Activated CD4-positive, CD25-positive, alpha-beta regulatory T cell treated with anti-CD3 and anti-CD28 coated beads, Interleukin-2, amount 50 U/mL, for 16 hours (primary cell): ENCODE data around the gene ISM1.

Experiments
- DNase-seq: peaks from one replicate; pipeline ENCODE4 v3.0.0-alpha.2; 2020; ENCODE audit warnings: low read depth, low spot score

ISM1 gene

DNA sequence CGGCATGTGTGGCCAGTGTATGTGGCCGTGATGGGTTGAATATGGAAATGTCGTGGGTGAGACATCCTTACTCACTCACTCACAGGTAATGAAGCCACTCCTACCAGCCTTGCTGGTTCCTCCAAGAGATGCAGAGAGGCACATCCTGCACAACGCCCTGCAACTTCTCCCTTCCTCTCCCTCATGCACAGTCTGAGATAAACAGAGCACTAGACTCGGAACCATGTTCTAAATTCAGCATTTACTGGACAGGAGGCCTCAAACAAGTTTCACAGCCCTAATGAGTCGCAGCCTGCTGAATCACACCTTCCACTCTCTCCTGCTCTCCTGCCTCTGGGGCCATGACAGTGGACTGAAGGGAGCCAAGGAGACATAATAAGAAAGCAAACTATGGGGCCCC lies 91.2 kb downstream of the ISM1 start:
- no peak for DNase-seq

DNA sequence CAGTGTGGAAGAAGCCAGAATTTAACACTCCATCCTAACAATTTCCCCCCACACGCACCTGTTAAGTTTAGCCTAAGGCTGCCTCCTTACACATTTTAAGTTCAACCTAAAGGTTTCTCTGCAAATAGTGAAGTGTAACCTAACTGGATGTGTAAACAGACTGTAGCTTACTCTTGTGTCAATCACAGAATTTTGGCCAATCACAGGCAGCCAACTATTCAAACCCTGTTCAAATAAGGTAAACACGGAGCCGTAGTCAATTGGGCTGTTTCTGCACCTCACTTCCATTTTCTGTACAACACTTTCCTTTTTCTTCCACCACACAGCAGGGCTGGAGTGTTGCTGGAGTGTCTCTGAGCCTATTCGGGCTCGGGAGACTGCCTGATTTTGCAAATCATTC lies 92.1 kb downstream of the ISM1 start:
- DNase-seq, result no peak

DNA sequence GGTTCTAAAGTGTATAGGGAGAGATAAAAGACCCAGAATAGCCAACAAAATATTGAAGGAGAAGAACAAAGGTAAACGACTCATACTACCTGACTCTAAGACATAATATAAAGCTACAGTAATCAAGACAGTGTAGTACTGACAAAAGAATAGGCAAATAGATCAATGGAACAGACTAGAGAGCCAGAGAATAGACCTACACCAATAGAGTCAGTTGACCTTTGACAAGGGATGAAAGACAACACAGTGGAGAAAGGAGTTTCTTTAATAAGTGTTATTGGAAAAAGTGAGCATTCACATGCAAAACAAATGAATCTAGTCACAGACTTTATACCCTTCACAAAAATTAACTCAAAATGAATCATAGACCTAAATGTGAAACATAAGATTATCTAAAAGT lies 96.4 kb downstream of the ISM1 start:
- no peak for DNase-seq

DNA sequence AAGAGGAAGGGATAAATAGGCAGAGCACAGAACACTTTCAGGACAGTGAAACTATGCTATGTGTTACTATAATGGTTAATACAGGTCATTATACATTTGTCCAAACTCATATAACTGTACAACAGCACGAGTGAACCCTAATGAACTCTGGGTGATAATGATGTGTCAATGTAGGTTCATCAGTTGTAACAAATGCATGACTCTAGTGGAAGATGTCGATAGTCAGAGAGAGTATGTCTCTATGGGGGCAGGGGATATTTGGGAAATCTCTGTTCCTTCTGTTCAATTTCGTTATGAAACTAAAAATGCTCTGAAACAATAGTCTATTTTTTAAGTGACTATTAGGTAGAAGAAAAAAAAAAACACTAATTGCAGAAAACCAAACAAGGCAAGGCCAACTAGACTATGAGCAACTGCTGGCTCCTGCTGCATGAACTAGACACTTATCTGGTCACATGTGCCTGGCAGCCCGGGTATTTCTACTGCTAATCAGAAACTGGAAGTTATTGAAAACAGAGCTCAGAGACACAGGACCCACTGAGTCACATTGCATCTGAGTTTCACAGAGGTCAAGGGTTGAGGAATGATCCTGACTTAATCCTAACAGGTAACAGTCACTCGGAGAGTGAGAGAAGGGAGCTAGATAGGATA lies 97.9 kb downstream of the ISM1 start:
- no peak for DNase-seq

DNA sequence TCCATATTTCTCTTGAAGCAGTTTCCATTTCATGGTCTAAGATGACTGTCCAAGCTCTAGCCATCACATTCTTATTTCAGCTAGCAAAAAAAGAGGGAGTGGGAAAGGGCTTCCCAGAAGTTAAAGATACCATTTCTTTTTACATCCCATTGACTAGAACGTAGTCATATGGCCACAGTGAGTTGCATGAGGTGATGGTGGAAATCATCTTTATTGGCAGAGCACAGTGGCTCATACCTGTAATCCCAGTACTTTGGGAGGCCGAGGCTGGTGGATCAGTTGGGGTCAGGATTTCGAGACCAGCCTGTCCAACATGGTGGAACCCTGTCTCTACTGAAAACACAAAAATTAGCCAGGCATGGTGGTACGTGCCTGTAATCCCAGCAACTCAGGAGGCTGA lies 99.6 kb downstream of the ISM1 start:
- DNase-seq, result no peak

DNA sequence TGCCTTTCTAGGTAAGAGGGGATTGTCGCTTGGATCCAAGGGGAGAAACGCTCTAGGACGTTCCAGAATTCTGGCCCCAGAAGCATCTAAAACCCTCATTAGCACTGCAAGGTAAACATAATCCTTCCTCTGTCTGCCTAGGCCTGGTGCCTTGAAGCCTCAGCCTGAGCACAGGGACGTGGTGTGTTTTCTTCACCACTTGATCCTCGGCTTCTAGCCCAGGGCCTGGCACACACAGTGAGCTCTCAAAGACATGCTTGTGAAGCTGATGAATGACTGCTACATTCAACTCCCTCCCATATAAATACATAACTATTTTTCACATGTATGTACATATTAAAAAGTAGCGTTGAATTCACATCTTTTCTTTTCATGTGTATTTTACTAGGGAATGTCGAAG lies 100.3 kb downstream of the ISM1 start:
- no peak for DNase-seq

DNA sequence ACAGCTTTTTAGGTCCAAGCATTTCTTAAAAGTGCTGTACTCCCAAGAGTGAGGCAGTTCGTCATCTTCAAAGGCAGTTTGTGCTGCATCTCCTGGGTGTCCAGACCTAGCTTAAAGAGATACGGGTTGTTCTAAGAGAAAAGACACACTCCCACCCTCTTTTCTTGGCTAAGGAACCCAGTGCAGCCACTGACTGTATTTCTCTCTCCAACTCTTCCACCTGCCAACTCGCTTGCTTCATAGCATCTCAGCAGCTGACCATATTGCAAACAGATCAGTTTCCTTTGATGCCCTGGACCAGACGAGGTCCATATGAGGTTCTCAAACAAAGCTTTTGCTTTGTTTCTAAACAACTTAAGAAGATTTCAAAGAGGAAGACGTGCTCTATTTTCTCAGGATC lies 101.1 kb downstream of the ISM1 start:
- no peak for DNase-seq

DNA sequence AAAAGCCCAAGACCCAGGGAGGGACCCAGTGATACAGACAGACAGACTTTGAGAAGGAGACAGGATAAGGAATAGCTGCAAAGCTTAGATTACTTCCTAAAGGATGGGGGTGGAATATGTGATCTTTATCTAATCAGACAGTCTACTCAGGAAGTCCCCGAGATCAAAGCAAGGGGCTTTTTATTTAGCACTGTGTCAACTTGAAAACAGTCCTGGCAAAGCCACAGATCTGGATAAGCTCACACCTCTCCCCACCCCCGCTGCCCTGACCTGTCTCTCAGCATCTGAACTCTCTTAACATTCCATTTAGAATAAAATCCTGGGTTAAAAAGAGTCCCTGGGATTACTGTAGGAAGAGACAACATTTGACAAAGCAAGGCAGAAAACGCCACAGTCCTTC lies 101.5 kb downstream of the ISM1 start:
- DNase-seq, result no peak

DNA sequence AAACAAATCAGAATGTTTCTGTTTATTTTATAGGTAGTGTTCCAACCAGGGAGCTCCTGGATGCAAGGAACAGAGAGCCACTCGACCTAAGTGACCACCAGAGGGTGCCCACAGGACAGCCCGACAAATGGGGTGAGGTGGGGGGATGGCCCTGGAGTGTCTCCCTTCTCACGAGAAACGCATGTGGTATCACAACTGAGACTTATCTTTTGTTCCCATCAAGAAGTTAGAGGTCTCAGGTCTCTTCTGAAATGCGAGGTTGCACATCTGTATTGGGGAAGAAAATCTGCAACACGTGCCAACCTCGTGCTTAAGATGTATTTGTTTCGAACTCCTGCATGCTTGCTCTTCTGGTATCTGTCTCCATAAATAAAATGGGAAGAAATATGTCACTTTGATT lies 104.0 kb downstream of the ISM1 start:
- DNase-seq, result no peak

DNA sequence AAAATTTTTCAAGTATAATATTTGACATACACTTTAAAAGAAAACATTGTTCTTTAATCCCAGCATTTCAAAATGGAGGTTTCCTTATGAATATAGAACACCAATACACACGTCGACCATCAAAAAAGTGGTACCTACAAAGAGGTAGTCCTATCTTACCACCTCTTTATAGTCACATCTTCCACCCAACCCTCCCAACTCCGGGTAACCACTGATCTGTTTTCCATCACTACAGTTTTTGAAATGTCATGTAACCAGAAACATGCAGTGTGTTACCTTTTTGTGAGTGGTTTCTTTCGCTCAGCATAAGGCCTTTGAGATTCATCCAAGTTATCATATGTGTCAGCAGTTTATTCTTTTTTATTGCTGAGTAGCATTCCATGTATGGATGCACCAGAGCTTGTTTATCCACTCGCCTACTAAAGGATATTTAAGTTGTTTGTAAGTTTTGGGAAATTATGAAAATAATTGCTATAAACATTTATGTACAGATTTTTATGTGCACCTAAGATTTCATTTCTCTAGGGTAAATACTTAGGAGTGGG lies 104.8 kb downstream of the ISM1 start:
- DNase-seq, result no peak

DNA sequence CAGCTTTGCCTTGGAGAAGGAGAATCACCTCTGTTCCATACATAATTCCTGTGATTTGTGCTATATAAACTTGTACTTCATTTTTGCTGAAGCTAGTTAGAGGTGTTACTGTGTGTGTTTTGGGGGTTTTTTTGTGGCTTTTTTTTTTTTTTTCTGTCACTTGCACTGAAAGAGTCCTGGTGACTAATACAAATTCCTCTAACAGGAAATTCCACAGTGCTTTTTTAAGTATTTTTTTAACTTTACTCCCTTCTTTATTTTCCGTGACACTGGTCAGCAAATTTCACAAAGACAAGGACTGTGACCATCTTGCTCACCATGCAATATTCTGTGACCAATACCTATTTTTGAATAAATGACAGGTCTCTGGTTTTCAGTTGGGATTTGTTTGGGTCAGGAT lies 110.5 kb downstream of the ISM1 start:
- DNase-seq, result no peak

DNA sequence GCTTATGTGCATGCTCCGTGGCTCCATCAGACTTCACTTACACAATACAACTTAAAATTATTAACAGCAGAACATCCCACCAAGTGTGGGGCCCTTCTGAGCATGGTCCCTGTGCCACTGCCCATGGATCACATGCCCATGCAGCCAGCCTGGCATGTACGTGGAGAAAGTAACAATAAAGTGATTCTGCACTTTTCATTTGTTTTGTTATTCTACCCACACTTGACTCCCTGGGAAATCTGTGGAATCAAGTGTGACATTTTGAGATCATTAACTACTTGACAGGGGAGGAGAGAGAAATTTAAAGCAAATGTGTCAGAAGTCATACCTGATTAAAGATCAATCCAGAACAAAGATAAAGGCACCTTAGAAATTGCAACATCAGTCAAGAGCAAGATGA lies 112.0 kb downstream of the ISM1 start:
- no peak for DNase-seq

DNA sequence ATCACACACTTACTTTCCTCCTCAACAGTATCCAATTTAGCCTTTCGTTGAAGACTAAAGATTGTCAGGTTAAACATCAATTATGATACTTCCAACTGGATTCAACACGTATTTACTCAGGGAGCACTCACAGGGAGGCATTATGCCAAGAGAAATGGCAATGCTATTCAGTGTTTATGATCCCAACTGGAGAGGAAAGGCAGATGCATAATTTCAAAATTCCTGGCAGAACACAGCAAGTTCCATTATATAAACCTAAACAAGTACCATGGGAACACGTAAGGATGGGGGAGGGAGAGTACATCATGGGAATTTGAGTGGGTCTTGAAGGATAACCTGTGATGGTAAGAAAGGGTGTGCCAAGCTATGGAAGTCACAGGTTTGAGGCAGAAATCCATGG lies 112.7 kb downstream of the ISM1 start:
- DNase-seq, result no peak

DNA sequence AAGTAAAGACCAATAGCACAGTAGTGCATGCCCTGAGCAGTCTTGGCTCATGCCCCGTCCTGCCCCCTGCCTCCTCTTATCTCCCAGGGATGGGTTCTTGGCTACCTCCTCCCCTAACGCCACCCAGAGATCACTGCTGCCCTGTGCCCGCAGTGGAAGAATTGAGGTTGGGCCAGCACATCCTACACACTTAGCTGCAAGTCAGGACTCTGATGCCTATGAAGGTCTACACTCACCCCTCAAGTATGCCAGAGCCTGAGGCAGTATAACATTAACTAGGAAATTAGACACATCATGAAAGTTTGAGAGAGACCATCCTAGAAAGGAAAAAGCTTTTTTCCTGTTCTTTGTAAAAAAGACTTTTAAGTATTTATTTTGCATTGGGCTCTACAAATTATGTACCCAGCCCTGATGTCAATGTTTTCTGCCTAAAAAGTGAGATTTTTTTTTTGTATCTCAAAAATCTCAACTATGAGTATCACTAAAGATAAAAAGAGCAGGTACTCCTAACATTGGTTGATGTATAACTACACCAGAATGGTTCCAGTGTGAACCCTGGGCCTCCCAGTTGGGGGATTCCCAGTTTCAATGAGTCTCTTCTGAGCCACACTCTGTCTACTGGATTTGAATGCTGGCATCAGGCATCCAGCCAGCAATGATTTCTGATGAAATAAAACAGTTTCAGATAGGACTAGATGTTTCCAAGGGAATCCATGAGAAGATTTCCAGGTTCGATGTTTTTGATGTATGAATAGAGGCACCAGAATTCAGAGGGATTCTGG lies 115.4 kb downstream of the ISM1 start:
- DNase-seq, result no peak

DNA sequence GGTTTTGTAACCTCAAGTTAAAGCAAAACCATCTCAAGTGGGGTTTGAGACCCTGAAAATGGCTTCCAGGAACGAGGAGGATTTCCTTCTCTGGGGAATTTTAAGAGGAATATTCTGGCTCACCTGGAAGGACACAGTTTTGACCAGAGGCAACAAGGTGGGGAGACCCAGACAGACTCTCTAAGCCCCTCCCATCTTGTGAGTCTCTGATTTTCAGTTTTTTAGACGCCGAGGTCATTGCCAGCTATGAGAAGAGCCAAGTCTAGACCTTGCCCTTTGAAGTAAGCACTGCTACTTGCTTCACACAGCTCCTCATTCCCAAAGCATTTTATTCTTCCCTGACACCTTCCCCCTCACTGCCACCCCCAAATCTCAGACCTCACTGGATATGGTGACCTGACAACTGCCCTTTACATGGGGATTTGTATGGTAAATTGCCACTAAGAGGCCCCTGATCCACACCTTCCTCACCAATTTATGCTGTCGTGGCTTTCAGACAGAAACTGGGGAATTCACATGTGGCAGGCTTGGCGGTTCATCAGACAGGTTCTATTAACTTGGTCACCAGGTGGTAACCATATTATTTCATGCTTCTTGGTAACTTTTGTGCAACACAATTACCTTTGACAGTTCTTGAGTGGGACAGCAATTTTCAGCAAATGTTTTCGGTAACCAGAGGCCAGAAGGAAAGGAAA lies 116.2 kb downstream of the ISM1 start:
- no peak for DNase-seq

DNA sequence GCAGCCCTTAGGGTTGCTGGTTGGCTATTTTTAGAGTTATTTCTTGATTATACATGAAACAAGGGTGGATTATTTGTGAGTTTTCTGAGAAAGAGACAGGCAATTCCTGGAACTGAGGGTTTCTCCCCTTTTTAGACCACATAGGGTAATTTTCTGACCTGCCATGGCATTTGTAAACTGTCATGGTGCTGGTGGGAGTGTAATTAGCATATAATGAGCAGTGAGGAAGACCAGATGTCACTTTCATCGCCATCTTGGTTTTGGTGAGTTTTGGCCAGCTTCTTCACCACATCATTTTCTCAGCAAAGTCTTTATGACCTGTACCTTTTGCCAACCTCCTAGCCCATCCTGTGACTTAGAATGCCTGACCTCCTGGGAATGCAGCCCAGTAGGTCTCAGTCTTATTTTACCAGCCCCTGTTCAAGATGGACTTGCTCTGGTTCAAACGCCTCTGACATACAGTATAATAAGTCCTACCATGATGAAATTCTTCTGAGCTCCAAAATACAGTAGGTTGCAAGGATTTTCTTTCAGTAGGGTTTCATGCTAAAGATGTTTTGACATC lies 117.1 kb downstream of the ISM1 start:
- DNase-seq, result no peak

DNA sequence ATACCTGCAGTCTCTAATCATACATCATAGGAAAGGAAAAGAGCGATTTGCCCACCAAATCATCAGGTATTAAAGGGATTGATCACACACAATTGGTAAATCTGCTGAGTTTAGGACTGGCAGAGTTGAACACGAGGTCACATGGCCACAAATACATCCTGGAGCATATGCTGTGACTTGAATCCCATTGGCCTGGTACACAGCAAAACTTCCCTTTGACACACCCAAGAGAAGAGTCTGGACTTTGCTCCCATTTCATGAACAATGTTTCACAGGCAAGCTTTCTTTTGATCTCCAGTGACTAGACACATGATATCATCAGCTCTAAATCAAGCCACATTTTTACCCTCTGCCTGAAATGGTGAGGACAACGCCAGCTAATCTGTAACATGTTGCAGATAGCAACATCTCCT lies 117.9 kb downstream of the ISM1 start:
- no peak for DNase-seq

DNA sequence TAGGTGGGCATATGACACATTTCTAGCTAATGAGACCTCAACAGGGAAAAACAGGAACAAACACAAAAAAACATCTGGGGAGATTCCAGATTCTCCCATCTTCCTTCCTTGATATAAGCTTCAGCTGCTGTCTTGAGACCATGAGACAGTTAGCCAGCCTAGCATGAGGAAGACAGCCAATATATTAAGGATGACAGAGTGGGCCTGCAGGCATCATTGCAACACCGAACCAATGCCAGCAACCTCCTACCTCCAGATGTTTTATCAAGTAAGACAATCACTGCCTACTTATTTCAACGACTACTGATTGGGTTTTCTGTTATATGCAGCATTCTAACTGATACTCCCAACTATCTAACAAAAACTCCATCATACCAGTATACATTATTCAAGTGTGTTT lies 119.0 kb downstream of the ISM1 start:
- no peak for DNase-seq

DNA sequence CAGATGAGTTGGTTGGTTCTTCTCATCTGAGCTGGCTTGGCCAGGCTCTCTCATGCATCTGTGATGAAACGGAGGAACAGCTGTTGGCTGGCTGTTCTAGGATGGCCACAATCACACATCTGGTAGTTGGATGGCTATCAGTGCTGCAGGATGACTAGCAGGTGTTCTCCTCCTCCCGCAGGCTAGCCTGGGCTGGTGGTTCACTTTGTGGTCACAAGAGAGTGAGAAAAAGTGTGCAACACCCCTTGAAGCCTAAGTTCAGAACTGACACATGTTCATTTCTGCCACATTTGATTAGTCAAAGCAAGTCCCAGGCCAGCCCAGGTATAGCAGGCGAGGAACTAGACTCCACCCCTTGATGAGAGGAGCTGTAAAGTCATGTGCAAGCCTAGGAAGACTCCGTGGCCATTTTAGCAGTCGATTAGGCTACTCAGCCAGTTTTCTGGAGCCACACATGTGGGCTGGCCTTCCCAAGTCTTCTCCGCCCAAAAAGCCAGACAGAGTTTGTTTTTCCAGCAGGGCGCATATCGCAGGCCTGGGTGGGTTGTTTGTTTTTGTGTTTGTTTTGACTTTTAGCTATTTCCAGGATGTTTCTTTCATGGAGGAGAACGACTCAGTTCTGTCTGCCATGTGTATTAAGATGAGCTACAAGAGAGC lies 120.8 kb downstream of the ISM1 start:
- DNase-seq, result no peak

DNA sequence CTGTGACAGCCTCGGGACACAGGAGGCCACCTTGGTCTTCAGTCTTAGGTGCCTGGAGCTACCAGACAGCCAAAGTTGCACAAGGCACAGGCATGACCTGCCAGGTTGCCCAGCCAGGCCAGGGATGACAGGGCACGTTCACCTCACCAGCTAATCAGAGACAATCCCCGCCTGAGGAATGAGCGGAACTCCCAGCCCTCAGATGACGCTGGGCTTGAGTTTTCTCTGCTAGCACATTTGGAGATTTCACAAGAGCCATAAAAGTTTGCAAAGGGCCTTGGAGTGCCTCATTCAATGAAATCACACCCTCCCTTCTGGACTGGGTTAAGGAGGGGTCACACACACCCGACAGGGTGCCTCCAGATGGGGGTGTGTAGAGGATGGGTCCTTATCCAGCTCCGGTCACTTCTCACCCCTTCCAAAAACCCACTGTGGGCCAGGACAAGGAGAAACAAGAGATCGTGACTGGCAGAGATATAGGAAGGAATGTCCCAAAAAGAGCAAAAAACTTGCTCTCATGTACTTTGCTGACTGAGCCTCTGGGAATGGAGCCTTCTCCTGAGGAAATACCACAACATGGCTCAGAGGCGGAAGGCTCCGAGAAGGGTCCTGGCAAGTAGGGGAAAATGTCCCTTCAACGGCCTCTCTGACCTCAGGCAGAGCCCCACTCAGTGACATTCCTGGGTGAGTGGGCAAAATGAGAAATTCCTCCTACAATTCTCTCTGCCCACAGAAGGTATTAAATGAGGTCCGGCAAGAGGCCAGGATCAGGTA lies 121.6 kb downstream of the ISM1 start:
- DNase-seq, result no peak

DNA sequence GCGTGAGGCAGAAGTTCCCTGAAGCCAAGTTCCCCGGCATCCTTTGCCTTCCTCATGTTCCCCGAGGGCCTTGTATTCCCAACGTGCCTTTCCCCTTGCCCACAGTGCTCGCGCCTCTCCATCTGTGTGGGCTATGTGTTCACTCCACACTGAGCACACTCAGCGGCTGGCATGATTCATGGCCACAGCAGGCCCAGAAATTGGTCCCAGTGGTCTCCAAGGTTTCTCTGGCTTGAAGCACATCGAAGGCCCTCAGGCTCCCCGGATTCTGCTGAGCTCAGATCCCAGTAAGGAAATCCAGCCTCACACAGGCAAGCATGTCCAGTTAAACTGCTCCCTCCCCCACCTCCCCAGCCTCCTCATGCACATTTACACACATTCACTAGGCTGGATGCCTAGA lies 123.6 kb downstream of the ISM1 start:
- DNase-seq, result no peak
